Measurements from ENCODE around the gene SAP25. TPM values are rescaled to one million over a fixed set of nuclear protein-coding genes. Genes with fewer than 3 reads are reported as not detected.

Gene SAP25
- polyA plus RNA-seq, 3 donors: 67.2 TPM; not detected in 2

DNA sequence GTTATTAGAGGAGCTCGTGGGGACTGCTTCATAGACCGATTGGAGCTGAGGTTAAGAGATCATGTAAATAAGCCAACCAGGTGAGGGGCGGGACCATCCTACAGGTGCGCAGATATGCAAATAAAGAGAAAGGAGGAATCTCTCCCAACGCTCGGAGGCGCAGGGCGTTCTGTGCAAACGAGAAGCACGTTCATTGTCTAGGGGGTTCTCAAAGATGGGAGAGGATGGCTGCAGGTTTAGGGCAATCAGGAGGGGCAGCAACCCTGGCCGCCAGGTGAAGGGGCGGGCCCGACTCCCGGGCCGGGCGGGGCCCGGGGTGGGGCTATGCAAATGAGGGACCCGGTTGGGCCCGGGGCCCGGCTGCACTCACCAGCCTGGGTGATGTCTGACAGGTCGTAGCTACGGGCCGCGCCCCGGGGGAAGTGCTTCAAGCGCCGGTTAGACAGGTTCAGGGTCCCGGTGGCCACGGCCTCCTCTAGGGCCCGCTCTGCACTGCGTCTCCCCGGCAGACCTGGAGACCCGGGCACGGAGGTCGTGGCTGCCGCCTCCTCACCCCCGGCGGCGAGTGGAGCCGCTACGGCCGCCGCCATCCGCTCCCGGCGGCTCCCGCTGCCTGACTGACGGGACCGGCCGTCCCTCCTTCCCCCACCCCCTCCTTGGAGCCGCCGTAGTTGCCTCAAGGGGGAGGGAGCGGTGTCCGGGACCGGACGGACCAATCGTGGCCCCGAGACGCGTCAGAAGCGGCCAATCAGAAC lies 12.0 kb upstream of the SAP25 start, which contains the start of gene LRCH4:
Gene LRCH4 (minus strand): TSS at position 619 of the 755 bp plus-strand sequence. CDS start 29 bp downstream, at position 590.
- Mint-ChIP-seq H3K4me1 (peaks cover 48% of the 10 kb centered on the region), H3K9me3 (peaks cover 0 to 3% (median 0%) of the 10 kb centered on the region in 7 donors), H3K36me3 (peaks cover 3 to 5% of the 10 kb centered on the region in 2 donors), H3K27me3 (ENCODE audit: low read depth in 3 of 3) (peaks cover 11 to 16% (median 14%) of the 10 kb centered on the region in 3 donors), H3K27ac (peak within 1 kb of the TSS; percentile 93 to 98 (median 98)), H3K4me3 (peak within 1 kb of the TSS; percentile 93 to 99)
- Histone ChIP-seq H2AFZ (ENCODE audit: insufficient read depth, low read depth, low read length, poor library complexity, severe bottlenecking) (peak within 1 kb of the TSS; percentile 83), H3K27me3 (ENCODE audit: control insufficient read depth in 2 of 2, insufficient read depth in 2 of 2, low read length in 2 of 2) (peaks cover 0 to 13% of the 10 kb centered on the region in 2 donors), H3K4me2 (replicated peaks; ENCODE audit: extremely low read depth, low read length, poor library complexity, severe bottlenecking) (peak within 1 kb of the TSS; percentile 93), H3K4me1 (ENCODE audit: control insufficient read depth in 1 of 2, insufficient read depth in 2 of 2, low read length in 2 of 2) (peaks cover 40 to 53% of the 10 kb centered on the region in 2 donors), H3K9me3 (replicated peaks in 1 of 2; ENCODE audit: control insufficient read depth in 1 of 2, insufficient read depth in 1 of 2, low read length in 2 of 2) (no peaks in the 10 kb centered on the region), H3K36me3 (replicated peaks in 1 of 2; ENCODE audit: control insufficient read depth in 1 of 2, insufficient read depth in 2 of 2, low read length in 2 of 2) (peaks cover 19 to 20% of the 10 kb centered on the region in 2 donors), H3K27ac (ENCODE audit: low read depth in 1 of 2, low read length in 2 of 2) (peak within 1 kb of the TSS; percentile 84 to 88), H3K4me3 (replicated peaks in 1 of 3; ENCODE audit: low read depth in 2 of 3, low read length in 3 of 3) (peak within 1 kb of the TSS; percentile 77 to 100 (median 93)), H4K20me1 (ENCODE audit: insufficient read depth, low read length) (peaks cover 47% of the 10 kb centered on the region), H3K9ac (ENCODE audit: insufficient read depth, low read length, poor library complexity, severe bottlenecking) (peak within 1 kb of the TSS; percentile 84), H3K79me2 (ENCODE audit: insufficient read depth, low read length) (peaks cover 46% of the 10 kb centered on the region)
- TF ChIP-seq, protein P1, sequence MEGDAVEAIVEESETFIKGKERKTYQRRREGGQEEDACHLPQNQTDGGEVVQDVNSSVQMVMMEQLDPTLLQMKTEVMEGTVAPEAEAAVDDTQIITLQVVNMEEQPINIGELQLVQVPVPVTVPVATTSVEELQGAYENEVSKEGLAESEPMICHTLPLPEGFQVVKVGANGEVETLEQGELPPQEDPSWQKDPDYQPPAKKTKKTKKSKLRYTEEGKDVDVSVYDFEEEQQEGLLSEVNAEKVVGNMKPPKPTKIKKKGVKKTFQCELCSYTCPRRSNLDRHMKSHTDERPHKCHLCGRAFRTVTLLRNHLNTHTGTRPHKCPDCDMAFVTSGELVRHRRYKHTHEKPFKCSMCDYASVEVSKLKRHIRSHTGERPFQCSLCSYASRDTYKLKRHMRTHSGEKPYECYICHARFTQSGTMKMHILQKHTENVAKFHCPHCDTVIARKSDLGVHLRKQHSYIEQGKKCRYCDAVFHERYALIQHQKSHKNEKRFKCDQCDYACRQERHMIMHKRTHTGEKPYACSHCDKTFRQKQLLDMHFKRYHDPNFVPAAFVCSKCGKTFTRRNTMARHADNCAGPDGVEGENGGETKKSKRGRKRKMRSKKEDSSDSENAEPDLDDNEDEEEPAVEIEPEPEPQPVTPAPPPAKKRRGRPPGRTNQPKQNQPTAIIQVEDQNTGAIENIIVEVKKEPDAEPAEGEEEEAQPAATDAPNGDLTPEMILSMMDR (IDR thresholded peaks at IDR 0.05): no peak
- intact Hi-C loops (cut with micrococcal nuclease): loop anchor here (1.0 to 10.0 kb wide), 6 partner anchors 27 to 659 kb away; partner anchors contain the start of genes MOSPD3 (in 2 of the 2), AGFG2 (in 1 of the 2), FIS1 (in 1 of the 2) and GNB2 (in 1 of the 2)
- under 1% methylated on average over 47 of the region's 61 CpGs for WGBS (ENCODE audit: insufficient coverage)
- DNase-seq: peak in 1 of 3 donors; percentile 7

DNA sequence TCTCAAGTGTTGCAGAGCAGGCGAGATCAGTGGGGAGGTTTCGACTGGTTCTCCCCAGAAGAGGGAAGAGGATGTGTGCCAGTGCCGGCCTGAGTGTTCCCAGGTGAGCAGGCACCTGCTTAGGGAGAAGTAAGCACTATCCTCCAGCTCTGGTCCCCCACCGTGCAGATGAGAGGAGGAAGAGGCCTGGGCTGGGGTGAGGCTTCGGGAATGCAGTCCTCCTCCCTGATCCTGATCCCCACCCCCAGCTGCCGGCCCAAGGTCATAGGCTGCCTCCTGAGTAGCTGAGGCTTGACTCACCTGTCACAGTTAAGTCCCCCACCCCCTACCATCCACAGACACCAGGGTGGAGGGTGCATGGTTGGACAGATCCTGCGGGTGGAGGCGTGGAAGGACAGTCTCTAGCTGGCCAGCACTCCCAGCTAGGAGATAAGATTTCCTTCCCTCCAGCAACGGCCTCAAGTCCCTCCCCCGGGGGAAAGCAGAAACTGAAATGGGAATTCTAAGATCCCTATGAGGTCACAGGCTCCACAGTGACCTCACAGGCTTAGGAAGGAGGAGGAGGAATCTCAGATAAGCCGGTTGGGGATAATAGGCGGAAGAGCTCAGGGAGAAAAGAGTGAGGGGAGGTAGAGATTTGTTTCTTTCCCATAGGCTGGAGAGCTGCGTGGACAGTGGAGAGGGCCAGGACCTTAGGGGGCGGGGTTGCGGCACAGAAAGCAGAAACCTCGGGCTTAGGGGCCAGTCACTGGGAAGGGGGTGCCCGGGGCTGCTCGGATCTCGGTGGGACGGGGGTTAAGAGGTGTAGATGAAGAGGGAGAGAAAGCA lies 11.2 kb upstream of the SAP25 start:
- 2% methylated on average over 11 of the region's 20 CpGs for WGBS (ENCODE audit: insufficient coverage)
- H2AFZ ChIP-seq (ENCODE audit: insufficient read depth, low read depth, low read length, poor library complexity, severe bottlenecking): no peak overlapping the region
- peaks cover 36 to 53% of the 10 kb centered on the region in 2 donors for H3K4me1 ChIP-seq (ENCODE audit: control insufficient read depth in 1 of 2, insufficient read depth in 2 of 2, low read length in 2 of 2)

More for the DNA sequence above, 11.2 kb upstream of the SAP25 start:
- Mint-ChIP-seq H3K4me3 (peak overlapping the region; percentile 93 to 99), H3K36me3 (peaks cover 0 to 5% of the 10 kb centered on the region in 2 donors), H3K9me3 (peaks cover 0 to 2% (median 0%) of the 10 kb centered on the region in 7 donors), H3K27me3 (ENCODE audit: low read depth in 3 of 3) (peaks cover 6 to 8% (median 7%) of the 10 kb centered on the region in 3 donors), H3K4me1 (peaks cover 41% of the 10 kb centered on the region), H3K27ac (peak overlapping the region; percentile 93 to 98 (median 98))
- intact Hi-C loops (cut with micrococcal nuclease): loop anchor here in 1 of 2 donors (5.0 to 10.0 kb wide), 2 partner anchors 48 to 660 kb away; partner anchors contain the start of genes AGFG2 and FIS1
- Histone ChIP-seq H3K27ac (ENCODE audit: low read depth in 1 of 2, low read length in 2 of 2) (peak overlapping the region; percentile 84 to 88), H3K4me2 (replicated peaks; ENCODE audit: extremely low read depth, low read length, poor library complexity, severe bottlenecking) (peak overlapping the region; percentile 93), H3K27me3 (ENCODE audit: control insufficient read depth in 2 of 2, insufficient read depth in 2 of 2, low read length in 2 of 2) (peaks cover 0 to 5% of the 10 kb centered on the region in 2 donors), H3K9me3 (replicated peaks in 1 of 2; ENCODE audit: control insufficient read depth in 1 of 2, insufficient read depth in 1 of 2, low read length in 2 of 2) (no peaks in the 10 kb centered on the region), H3K9ac (ENCODE audit: insufficient read depth, low read length, poor library complexity, severe bottlenecking) (peak overlapping the region; percentile 84), H3K4me3 (replicated peaks in 1 of 3; ENCODE audit: low read depth in 2 of 3, low read length in 3 of 3) (peak overlapping the region; percentile 77 to 100 (median 93)), H3K79me2 (ENCODE audit: insufficient read depth, low read length) (peaks cover 54% of the 10 kb centered on the region), H4K20me1 (ENCODE audit: insufficient read depth, low read length) (peaks cover 55% of the 10 kb centered on the region), H3K36me3 (replicated peaks in 1 of 2; ENCODE audit: control insufficient read depth in 1 of 2, insufficient read depth in 2 of 2, low read length in 2 of 2) (peaks cover 27 to 28% of the 10 kb centered on the region in 2 donors)
- DNase-seq: peak in 1 of 3 donors; percentile 37
- TF ChIP-seq, protein P1 (IDR thresholded peaks at IDR 0.05): no peak

Data from CD14-positive monocyte (primary cell).